Suprapubic skin (tissue), 4 donors: ENCODE data around the gene RBKS. TPM values are rescaled to one million over a fixed set of nuclear protein-coding genes. Genes with fewer than 3 reads are reported as not detected.
"Not testable (repeated sequence)": the region's sequence is repeated elsewhere in the genome, so short reads cannot be mapped to it uniquely, and the experiment has no call there.

ENCODE experiments used
- DNase-seq, 2 donors: peaks; one replicate each; pipeline ENCODE4 v3.0.0-alpha.2; 2019; ENCODE audit warnings: low spot score in 2 of 2
- H3K27ac ChIP-seq: fragments of 200-600 bp; sonication (generic); one replicate; pipeline ENCODE4 v1.5.1; 2019
- H3K27me3 ChIP-seq: fragments of 200-600 bp; sonication (generic); one replicate; pipeline ENCODE4 v1.5.1; 2019
- H3K36me3 ChIP-seq: fragments of 200-600 bp; sonication (generic); one replicate; pipeline ENCODE4 v1.5.1; 2019
- H3K4me1 ChIP-seq: fragments of 200-600 bp; sonication (generic); one replicate; pipeline ENCODE4 v1.5.1; 2019
- H3K4me3 ChIP-seq: fragments of 200-600 bp; sonication (generic); one replicate; pipeline ENCODE4 v1.5.1; 2019; ENCODE audit warnings: mild to moderate bottlenecking
- H3K9me3 ChIP-seq: fragments of 200-600 bp; sonication (generic); one replicate; pipeline ENCODE4 v1.5.1; 2019
- EP300 ChIP-seq: sonication (generic); formaldehyde crosslinking; IDR thresholded peaks from one replicate; pipeline ENCODE4 v1.6.1; 2017; ENCODE audit warnings: antibody characterized with exemption
- POLR2A ChIP-seq, 2 donors: fragments of 450-650 bp; IDR thresholded peaks; one replicate each; pipeline ENCODE4 v1.6.1; 2017; ENCODE audit warnings: antibody characterized with exemption in 2 of 2, mild to moderate bottlenecking in 2 of 2, moderate library complexity in 2 of 2
- POLR2AphosphoS5 ChIP-seq, 3 donors: sonication (generic); formaldehyde crosslinking; IDR thresholded peaks; one replicate each; pipeline ENCODE4 v1.6.1; 2017; ENCODE audit warnings: antibody characterized with exemption in 3 of 3
- WGBS: methylation state at CpG from one replicate; pipeline ENCODE4 v1.1.5; 2018; 5-methylcytosine and 5-hydroxymethylcytosine counted together
- total RNA-seq, 4 donors: library from RNA; depleted of rRNA; stranded (reverse); fragments of >200 nt; gene quantifications; one replicate each; pipeline ENCODE4 v1.1.0, GENCODE V29; 2016
- TF ChIP-seq, protein P1 (sequence below), 2 donors: fragments of 200-600 bp in 1 of 2; fragments of 450-650 bp in 1 of 2; sonication (generic) in 1 of 2; IDR thresholded peaks; one replicate each; pipeline ENCODE4 v1.5.1; 2016 to 2019; ENCODE audit warnings: antibody characterized with exemption in 2 of 2, mild to moderate bottlenecking in 1 of 2, moderate library complexity in 1 of 2

Gene RBKS
- total RNA-seq, 4 donors from 2014 or later = 1.0 to 2.2 (median 1.5) TPM

- Histone ChIP-seq H3K27me3 (no peaks in the 10 kb centered on the region), H3K27ac (no peak overlapping the region), H3K9me3 (no peaks in the 10 kb centered on the region), H3K4me3 (no peak overlapping the region), H3K36me3 (no peaks in the 10 kb centered on the region), H3K4me1 (no peaks in the 10 kb centered on the region)
- WGBS = 100% methylated on average over 3 of the region's 3 CpGs
- TF ChIP-seq POLR2AphosphoS5 (IDR thresholded peaks at IDR 0.05) (no peak), EP300 (no peak), POLR2A (IDR thresholded peaks at IDR 0.05) (no peak)
- TF ChIP-seq, protein P1, sequence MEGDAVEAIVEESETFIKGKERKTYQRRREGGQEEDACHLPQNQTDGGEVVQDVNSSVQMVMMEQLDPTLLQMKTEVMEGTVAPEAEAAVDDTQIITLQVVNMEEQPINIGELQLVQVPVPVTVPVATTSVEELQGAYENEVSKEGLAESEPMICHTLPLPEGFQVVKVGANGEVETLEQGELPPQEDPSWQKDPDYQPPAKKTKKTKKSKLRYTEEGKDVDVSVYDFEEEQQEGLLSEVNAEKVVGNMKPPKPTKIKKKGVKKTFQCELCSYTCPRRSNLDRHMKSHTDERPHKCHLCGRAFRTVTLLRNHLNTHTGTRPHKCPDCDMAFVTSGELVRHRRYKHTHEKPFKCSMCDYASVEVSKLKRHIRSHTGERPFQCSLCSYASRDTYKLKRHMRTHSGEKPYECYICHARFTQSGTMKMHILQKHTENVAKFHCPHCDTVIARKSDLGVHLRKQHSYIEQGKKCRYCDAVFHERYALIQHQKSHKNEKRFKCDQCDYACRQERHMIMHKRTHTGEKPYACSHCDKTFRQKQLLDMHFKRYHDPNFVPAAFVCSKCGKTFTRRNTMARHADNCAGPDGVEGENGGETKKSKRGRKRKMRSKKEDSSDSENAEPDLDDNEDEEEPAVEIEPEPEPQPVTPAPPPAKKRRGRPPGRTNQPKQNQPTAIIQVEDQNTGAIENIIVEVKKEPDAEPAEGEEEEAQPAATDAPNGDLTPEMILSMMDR (IDR thresholded peaks at IDR 0.05) = no peak
- no peak for DNase-seq
These were observed 18.4 kb downstream of the RBKS start for GRCh38 chr2:27871802-27872201.

DNA sequence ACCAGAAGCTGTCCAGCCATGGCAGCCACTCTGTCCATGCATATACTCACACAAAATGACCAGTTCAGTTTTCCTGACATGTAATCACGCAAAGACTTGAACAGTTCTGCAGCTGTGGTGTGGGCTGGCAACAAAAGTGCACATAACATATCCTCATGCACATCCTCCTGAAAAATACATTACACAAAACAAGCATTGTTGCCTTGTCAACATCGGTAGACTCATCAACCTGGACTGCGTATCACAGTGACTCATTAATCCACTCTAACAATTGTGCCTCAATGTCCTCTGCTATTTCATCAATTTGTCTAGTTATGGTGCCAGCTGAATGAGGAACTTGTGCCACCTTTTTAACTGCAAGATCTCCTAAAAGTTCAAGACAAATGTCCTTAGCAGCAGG, 19.5 kb downstream of the RBKS start:
- no peaks in the 10 kb centered on the region for H3K27me3 ChIP-seq
- H3K9me3 ChIP-seq = no peaks in the 10 kb centered on the region
- no peak overlapping the region for H3K27ac ChIP-seq
- no peak for DNase-seq
- TF ChIP-seq, protein P1 (IDR thresholded peaks at IDR 0.05) = no peak
- TF ChIP-seq POLR2A (IDR thresholded peaks at IDR 0.05) (no peak), POLR2AphosphoS5 (IDR thresholded peaks at IDR 0.05) (no peak), EP300 (no peak)
- 92% methylated on average over 3 of the region's 3 CpGs for WGBS
- no peak overlapping the region for H3K4me3 ChIP-seq
- no peaks in the 10 kb centered on the region for H3K4me1 ChIP-seq
- H3K36me3 ChIP-seq = no peaks in the 10 kb centered on the region

DNA sequence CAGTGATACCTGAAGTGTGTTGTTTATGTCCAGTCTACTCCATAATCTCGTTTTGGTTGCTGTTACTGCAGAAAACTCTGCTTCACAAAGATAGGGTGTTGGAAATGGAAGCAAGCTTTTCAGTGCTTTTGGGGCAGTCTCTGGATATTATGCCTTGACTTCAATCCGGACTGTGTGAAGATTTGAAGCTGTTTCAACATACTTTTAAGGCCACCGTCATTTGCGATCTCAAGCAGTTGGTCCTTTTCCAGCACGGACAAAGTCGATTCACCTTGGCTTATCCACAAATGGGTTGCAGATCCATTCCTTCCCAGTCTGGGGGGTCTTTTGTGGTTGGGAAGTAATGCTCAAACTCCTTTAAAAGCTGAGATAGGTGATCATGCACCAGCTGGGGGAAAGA, 20.4 kb downstream of the RBKS start:
- no peak for DNase-seq
- Histone ChIP-seq H3K36me3 (no peaks in the 10 kb centered on the region), H3K27ac (no peak overlapping the region), H3K4me3 (no peak overlapping the region), H3K27me3 (no peaks in the 10 kb centered on the region), H3K4me1 (no peaks in the 10 kb centered on the region), H3K9me3 (no peaks in the 10 kb centered on the region)
- WGBS = 97% methylated on average over 6 of the region's 6 CpGs
- TF ChIP-seq POLR2A (IDR thresholded peaks at IDR 0.05) (no peak), POLR2AphosphoS5 (IDR thresholded peaks at IDR 0.05) (no peak)
- TF ChIP-seq, protein P1 (IDR thresholded peaks at IDR 0.05) = no peak

GRCh38 chr2:27866237-27866636, 23.9 kb downstream of the RBKS start:
- no peaks in the 10 kb centered on the region for H3K36me3 ChIP-seq

DNA sequence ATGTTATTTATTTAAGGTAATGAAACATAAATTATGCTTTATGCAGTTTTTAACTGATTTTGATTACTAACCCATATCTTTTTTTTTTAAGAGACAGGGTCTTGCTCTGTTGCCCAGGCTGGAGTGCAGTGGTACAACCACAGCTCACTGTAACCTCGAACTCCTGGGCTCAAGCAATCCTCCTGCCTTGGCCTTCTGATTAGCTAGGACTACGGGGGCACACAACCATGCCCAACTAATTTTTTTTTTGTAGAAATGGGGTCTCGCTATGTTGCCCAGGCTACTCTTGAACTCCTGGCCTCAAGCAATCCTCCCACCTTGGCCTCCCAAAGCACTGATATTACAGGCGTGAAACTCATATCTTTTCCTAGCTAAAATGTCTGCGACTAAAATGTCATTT, 26.2 kb downstream of the RBKS start:
- H3K27ac ChIP-seq, H3K9me3 ChIP-seq, H3K36me3 ChIP-seq, H3K27me3 ChIP-seq, H3K4me3 ChIP-seq, H3K4me1 ChIP-seq, DNase-seq: not testable (repeated sequence)
- WGBS = 74% methylated on average over 5 of the region's 5 CpGs

More at GRCh38 chr2:27866237-27866636, 23.9 kb downstream of the RBKS start:
- no peak overlapping the region for H3K4me3 ChIP-seq
- H3K27ac ChIP-seq = no peak overlapping the region
- DNase-seq = no peak
- no peaks in the 10 kb centered on the region for H3K4me1 ChIP-seq
- 72% methylated on average over 1 of the region's 1 CpG for WGBS
- no peaks in the 10 kb centered on the region for H3K9me3 ChIP-seq
- TF ChIP-seq EP300 (no peak), POLR2AphosphoS5 (IDR thresholded peaks at IDR 0.05) (no peak), POLR2A (IDR thresholded peaks at IDR 0.05) (no peak)
- TF ChIP-seq, protein P1 (IDR thresholded peaks at IDR 0.05) = no peak
- H3K27me3 ChIP-seq = no peaks in the 10 kb centered on the region

GRCh38 chr2:27863146-27863545, 27.0 kb downstream of the RBKS start:
- Histone ChIP-seq H3K27ac (no peak overlapping the region), H3K4me1 (no peaks in the 10 kb centered on the region), H3K9me3 (no peaks in the 10 kb centered on the region), H3K4me3 (no peak overlapping the region), H3K36me3 (no peaks in the 10 kb centered on the region), H3K27me3 (no peaks in the 10 kb centered on the region)
- DNase-seq = no peak
- TF ChIP-seq, protein P1 (IDR thresholded peaks at IDR 0.05) = no peak
- no peak for TF ChIP-seq POLR2AphosphoS5 (IDR thresholded peaks at IDR 0.05)
- TF ChIP-seq POLR2A (IDR thresholded peaks at IDR 0.05) = no peak
- TF ChIP-seq EP300 = no peak
- 42% methylated on average over 1 of the region's 1 CpG for WGBS
